HG02938 (cell line): Measurements from ENCODE around the gene COPB1.

Experiments used
- ATAC-seq: cut with Tn5 transposase; IDR thresholded peaks from one replicate; pipeline ENCODE4 v1.9.1; 2021; ENCODE audit warnings: mild to moderate bottlenecking, moderate library complexity; ENCODE audit not compliant: unreplicated experiment

COPB1 gene

DNA sequence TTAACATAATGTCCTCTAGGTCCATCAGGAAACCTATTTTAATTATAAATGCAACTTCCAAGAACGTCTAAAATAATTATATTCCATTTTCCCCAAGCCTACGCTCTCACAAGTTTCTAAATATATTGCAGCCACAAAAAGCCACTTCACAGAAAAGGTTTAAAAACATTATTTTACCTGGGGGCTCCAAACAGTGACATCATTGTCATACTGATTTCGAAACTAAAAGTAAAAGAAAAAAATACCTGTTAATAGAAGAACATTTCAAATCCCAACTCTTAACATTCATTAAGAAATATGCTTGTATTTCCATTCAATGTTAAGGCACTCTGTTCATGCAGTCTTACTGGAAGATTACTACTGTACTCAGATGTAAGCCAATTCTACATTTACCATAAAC is 19.2 kb upstream of the COPB1 start:
- ATAC-seq: no peak

DNA sequence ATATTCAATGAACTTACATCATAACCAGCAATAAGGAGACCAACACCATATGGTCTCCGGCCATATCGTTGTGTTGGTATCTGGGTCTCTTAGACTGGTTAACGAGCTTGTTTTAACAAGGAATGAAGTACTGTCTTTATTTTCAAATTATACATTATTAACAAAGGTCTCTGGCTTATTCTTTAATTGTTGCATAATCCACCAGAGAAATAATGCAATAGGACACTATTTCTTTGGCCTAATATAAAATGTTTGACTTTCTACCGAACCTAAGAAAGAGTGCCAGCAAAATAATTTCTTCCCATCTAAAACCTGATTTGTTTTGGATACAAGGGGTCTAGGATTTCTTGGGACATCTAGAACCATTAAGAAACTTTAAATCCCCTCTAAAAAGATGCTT is 14.2 kb upstream of the COPB1 start:
- no peak for ATAC-seq

DNA sequence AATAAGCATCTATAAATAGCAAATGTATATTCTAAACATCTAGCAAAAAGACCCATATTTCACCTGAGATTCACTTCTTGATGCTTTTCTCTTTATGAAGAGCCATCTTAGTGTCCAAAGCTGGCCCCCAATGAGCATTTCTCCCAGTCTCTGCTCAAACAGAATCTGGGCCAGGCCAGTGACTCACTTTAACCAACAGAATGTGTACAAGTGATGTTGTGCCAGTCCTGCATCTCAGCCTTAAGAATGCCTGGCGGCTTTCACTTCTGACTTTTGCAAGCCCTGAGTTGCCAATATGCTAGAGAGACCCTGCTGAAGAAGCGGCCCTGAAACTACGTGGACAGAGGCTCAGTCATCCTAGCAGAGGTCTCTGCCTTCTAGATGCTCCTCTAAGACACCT is 6.9 kb upstream of the COPB1 start:
- no peak for ATAC-seq

DNA sequence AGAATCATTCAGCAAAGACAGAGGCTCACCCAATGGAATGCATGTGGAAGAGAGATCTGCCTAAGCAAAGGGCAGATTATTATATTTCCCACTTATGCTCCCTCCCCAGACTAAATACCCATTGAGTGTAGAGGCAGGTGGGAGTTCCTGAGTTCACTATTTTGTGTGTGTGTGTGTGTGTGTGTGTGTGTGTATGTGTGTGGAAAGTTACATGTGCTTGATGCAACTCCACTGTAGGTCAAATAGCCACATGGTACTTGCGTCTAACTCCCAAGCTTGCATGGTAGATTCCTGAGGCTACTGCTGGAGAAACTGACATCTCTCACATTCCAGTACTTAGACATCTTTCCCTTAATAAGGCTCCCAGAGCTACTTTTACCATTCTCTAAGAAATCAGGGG is 3.4 kb upstream of the COPB1 start:
- ATAC-seq: no peak

DNA sequence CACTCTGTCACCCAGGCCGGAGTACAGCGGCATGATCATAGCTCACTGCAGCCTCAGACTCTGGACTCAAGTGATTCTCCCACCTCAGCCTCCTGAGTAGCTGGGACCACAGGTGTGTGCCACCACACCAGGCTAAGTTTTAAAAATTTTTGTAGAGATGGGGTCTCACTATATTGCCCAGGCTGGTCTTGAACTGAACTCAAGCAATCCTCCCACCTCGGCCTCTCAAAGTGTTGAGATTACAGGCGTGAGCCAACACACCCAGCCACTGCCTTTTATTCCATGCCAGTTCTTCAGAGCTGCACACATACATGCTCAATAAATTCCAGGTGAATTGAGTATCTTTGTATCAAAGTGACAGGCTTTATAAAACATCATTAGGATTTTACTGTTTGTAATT is 2.4 kb upstream of the COPB1 start:
- ATAC-seq: no peak

DNA sequence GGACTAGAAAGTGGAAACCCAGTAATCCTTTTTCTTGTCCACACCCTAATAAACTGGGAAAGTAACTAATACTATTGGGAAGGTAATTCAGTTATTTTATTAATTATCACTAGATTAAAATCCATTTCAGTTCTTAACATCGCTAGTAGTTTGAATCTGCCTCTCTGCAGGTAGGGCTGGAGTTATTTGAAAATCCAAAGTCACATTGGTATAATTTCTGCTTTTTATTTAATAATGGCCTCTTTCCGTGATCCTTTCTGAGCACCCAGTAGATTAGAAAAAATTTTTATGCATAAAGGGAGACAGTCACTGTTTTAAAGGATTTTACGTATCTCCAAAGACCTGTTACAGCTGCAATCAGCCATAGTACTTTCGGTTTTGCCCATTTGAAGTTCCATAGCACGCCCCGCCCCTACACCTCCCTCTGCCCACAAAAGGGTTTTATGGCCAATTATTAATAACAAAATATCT is 605 bp upstream of the COPB1 start:
- peak; percentile 57 for ATAC-seq

DNA sequence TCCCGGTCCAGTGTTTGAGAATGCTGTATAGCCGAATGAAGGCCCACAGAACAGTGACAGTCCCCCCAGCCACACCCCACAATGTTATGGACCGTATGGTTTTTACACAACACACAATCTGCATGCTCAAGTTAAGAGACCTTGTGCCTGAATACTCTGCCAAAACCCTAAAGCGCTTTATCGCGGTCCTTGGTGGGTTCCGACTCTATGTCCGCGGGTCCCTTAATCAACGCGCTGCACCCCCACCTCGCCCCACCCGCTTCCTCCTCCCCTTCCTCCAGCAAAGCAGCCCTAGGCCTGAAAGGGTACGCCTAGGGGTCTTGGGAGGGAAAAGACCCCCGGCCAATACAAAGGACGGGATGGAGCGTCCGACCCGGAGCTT is 442 bp downstream of the COPB1 start:
- peak; percentile 14 for ATAC-seq

DNA sequence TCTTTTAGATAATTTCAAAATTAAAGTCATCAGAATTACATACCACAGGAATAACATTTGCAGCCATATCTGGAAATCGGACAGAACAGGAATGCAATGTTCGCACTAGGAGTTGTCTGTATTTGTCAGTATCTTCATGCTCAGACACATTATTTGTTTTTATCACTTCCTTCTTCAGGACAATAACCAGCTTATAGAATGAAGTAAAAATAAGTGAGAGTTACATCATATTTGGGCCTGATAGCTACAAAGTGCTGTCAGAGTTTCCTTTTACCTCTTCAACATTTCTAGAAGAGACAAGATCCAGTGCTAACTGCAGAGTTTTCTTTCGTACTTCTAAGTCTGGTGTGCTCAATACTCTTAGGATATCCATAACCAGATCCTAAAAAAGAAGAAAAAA is 18.9 kb downstream of the COPB1 start:
- ATAC-seq: no peak

DNA sequence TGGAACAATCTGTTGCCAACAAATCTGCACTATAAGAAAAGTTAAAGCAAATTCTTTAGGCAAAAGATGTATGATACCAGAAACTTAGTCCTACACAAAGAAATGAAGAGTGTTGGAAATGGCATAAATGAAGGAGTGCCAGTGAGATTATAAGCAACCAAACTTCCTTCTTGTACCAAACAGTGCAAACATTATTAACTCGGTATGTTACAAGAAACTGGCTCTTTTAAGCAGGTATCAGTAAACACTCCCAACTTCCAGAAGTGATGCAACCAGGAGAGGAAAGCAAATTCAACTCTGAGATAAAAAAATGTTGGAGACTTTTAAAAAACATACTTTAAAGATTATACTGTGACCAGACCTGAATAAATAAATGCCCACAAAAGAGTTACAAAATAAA is 28.5 kb downstream of the COPB1 start:
- no peak for ATAC-seq

DNA sequence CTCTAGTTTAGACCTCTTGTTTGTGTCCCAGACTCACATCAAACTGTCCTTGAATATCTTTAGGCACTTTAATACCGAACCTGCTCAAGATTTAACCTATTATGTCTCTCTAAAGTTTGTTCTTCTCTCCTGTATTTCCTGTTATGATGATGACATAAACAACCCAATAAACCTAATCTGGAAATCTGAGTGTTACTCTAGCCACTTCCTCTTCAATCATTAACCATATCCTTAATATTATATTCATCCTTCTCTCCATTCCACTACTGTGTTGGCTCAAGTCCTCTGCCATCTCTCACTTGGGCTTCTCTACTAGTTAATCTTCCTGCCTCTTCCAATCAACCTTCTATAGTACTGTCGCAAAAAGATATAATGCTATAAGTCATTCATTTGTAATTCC is 36.0 kb downstream of the COPB1 start:
- ATAC-seq: no peak

DNA sequence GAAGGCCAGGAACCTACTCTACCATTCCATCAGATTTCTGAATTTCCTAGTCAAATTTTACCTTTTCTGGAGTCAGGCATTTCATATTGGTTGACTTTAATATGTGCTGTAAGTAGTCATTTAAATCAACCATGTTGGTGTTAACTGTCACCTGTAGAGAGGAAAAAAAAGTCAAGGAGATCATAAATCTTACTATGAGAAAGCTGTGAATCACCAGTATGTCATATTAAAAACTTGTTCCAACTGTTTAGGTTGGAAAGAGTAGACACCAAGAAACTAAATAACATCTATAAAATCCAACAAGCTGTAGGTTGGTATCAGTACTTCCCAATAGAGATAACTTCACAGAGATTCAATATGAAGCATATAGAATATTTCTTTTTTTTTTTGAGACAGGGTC is 39.5 kb downstream of the COPB1 start:
- no peak for ATAC-seq

DNA sequence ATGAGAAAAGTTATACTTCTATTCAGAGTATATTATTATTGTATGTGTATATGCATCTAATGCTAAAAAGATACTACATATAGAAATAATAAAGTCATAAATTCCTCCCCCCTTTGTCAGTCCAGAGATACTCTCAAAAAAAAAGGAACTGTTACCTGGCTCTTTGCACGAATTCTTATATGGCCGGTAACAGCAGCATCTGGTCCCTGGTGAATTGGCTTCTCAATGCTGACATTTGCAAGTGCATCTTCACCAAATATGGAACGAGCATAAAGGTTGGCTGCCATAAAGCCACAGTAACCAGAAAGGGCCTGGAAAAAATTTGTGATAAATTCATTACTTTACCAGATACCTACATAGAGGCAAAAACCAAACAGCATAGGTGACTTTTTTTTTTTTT is 41.2 kb downstream of the COPB1 start:
- ATAC-seq: no peak

DNA sequence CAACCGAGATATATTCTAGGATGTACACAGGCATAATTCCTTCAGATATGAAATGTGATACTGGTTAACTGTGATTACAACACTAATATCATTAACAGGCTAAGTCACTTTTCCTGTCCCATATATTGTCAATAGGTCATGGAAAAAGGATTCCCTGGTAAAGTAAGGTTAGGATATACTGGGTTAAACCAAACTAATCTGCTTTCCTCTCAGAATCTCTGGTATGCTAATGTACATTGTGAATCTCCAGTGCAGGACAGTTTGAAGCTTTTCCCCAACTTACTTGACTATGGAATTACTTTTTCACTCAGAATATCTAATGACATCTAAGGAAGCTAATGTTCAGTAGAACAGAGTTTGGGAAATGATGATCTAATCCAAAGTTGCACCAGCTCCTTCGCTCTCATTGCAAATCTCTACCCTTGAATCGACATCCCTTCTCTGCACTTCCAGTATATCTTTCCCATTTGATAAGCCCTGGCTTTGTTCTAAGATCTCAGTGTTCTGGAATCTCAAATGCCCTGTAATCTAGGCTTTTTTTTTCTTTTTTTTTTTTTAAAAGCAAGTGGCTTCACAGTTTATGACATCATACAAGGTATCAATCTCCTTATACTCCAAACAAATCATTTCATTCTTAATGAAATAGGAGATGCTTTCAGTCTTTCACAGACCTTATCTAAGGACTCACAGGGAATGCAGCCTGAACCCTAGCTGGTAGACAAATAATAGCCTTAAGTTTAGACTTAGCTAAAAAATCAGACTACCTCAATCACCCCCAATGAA is 43.8 kb downstream of the COPB1 start:
- no peak for ATAC-seq

DNA sequence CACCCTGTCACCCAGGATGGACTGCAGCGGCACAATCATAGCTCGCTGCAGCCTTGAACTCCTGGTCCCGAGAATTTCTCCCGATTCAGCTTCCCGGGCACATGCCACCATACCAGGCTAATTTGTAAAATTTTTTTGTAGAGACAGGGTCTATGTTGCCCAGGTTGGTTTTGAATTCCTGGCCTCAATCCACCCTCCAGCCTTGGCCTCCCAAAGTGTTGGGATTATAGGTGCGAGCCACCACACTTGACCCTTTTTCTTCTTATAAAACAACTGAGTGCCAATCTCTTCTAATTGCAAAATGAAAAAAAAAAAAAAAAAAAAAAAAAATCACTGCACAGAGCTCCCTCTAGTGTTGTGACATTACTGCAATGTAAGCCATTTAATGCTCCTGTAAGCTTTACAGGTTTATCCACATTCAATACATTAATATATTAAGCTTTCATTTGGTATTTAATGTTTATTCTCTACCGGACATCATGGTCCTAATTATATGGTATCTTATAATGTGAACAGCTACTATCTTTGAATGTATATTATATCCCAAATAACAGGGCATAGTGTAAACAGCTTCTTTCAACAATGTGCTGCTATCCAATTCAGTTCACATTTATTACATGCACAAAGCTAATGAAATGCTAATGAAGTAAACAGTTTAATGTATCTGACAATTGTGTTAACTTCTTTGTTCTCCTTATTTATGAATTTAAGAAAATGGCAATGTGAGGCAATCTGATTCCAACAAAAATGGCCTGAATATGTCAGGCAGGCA is 44.6 kb downstream of the COPB1 start:
- ATAC-seq: no peak

DNA sequence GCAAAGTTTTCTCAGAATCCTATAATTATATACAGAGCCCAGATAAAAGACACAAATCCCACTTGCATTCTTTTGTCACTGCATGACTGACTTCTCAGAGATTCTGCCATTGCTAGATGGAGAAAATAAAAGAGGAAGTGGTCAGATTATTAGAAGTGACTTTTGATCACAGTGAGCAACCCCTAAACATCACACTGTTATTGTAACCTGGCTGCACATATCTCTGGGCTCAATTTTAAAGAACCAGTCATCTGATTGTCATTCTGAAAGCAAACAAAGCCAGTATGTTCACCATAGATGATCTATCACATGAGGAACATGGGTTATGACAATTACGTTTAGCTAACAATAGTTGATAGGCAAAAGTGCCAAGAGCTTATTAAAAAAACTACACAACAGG is 47.8 kb downstream of the COPB1 start:
- ATAC-seq: peak; percentile 74

DNA sequence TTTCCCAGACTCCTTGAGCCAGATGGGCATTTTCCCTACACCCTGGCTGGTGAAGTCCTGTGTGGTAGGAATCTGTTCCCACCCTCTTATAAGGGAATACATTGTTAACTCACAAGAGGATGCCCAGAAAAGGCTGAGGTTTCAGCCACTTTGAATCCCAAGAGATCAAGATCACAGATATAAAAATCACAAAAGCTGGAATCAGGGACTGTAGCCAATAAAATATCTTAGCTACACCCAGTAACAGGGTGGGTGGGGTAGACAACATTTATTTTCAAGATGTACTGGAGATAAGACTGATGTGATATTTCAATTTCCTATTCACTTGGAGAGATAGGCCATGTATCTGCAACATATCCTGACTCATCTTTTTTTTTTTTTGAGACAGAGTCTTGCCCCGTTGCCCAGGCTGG is 50.3 kb downstream of the COPB1 start:
- ATAC-seq: no peak

DNA sequence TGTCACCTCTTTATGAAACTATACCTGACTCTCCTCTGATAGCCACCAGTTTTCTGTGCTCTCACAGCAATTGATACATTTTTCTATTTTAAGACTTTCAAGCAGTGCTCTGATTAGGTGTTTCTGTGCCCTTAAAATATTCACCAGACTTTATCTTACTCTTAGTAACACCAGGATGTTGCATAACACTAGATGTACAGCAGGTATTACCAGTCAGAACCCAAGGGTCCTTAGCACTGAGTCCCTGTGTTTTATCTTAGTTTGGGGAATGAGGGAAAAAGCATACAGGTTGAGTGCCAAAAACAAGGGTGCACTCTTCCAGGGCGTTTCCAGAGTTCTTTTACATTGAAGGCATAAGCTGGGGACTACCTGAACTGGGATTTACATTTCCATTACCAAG is 51.4 kb downstream of the COPB1 start:
- ATAC-seq: no peak

DNA sequence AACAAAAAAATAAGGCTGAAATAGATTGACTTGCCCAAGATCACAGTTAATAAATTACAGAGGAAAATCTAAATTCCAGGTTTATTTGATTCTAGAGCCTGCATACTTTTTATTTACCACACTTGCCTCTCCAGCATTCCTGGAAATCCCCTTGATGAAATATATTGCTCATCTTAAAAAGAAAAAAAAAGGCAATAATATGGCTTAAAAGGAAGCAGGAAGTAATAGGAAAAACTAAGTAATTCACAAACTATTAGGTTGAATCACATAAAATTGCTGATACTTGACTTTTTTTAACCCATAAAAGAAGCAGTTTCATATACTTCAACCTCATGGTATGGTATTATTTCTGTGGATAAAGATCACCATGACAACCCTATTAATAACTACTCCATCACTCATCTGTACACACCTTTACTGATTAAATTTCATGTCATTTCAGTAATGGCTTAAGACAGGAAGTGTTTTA is 52.9 kb downstream of the COPB1 start:
- ATAC-seq: peak; percentile 67

DNA sequence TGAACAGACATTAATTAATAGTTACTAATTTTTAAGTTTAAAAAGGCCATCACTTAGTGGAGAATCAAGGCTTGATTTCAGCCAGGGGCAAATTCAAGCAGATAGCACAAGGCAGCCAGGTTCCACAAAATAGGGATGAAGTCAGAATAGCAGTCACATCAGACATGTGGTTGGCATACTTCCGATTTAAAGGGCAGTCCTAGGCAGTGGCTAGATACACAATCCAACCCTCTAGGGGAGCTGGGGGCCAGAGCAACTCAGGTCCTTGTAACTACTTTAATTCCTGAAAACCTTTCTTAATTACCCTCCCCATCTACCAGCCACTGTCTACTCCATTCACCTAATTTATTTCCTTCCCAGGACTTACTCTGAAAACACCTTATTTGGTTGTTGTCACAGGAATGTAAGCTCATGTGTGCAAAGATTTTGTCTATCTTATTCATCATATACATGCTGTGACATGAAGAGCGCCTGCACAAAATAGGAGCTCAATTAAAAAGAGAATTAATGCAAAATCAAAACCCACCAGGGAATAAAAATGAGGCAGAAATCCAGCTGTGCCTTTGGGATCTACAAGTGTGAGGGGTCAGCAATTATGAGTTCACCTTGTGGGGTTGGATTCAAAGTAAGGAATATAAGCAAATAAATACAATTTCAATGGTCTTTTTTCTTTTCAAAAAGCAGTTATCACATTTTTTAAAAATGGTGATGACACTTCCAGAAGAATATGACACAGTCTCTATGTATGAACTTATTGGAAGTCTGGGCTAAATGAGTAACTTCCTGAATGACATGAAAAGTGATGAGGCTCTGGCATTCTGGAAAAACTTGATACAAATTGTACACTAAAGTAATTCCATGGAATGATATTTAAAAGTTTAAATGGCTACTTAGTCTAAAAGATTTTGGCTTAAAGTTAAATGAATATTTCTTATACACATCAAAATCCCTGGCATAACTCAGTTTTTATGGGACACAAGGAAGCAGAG is 53.8 kb downstream of the COPB1 start:
- ATAC-seq: no peak

DNA sequence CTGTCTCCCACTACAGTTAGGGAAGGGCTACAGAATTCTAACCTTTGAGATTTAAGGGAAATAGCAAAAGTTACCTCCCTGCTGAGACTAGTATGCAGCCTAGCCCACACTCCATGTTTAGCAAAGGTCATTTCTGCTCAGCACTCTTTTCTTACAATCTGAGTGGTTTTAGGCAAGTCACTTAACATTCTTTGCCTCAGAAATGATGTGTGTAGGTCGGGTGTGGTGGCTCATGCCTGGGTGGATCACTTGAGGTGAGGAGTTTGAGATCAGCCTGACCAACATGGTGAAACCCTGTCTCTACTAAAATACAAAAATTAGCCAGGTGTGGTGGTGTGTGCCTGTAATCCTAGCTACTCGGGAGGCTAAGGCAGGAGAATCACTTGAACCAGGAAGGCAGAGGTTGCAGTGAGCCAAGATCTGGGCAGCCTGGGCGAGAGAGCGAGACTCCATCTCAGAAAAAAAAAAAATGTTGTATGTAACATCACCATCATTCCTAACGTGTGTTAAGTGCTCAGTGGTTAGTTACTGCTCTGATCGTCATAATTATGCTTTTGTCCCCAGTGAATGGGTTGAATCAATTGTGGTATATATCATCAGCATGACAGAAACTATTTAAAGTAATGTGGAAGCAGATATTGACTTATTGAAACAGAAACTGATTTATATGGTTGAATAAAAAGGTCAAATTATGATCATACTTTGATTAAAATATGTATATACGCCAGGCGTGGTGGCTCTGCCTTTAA is 55.0 kb downstream of the COPB1 start:
- no peak for ATAC-seq
